ENCODE measurements around the gene RSPO3. TPM values are rescaled to one million over a fixed set of nuclear protein-coding genes. Genes with fewer than 3 reads are reported as not detected.
A peak's percentile ranks its signal among the peaks of the same experiment; 100 is the strongest.

The RSPO3 gene
- total RNA-seq, 4 donors from 2014 or later, result 23.5 to 70.6 (median 45.0) TPM

DNA sequence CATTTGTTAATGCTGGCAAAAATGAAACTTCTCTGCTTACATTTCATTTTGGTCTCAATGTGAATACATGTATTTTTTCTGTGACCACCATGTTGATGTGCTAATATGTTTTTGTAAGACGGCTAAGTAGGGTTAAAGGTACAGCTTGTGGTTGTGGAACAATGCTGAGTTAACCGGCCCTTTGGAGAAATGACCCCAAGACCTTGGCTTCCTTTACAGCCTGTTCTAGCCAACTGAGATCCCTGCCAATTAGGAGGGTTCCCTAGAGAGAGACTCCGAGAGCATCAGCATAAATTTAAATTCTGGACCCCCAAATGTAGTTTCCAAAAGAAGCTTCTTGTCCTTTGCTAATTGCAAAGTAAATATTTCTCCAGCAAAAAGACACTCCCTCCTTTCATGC lies 44.4 kb downstream of the RSPO3 start:
- H3K4me3 ChIP-seq, result no peak overlapping the region
- TF ChIP-seq, protein P1, sequence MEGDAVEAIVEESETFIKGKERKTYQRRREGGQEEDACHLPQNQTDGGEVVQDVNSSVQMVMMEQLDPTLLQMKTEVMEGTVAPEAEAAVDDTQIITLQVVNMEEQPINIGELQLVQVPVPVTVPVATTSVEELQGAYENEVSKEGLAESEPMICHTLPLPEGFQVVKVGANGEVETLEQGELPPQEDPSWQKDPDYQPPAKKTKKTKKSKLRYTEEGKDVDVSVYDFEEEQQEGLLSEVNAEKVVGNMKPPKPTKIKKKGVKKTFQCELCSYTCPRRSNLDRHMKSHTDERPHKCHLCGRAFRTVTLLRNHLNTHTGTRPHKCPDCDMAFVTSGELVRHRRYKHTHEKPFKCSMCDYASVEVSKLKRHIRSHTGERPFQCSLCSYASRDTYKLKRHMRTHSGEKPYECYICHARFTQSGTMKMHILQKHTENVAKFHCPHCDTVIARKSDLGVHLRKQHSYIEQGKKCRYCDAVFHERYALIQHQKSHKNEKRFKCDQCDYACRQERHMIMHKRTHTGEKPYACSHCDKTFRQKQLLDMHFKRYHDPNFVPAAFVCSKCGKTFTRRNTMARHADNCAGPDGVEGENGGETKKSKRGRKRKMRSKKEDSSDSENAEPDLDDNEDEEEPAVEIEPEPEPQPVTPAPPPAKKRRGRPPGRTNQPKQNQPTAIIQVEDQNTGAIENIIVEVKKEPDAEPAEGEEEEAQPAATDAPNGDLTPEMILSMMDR (IDR thresholded peaks at IDR 0.05), result no peak
- no peak for TF ChIP-seq POLR2A (IDR thresholded peaks at IDR 0.05)
- no peaks in the 10 kb centered on the region for H3K36me3 ChIP-seq
- no peaks in the 10 kb centered on the region for H3K9me3 ChIP-seq
- intact Hi-C loops (cut with DNase I; ENCODE audit: low total_unique reads), result no loop called here
- DNase-seq, result no peak
- no peaks in the 10 kb centered on the region for H3K4me1 ChIP-seq
- H3K27me3 ChIP-seq, result no peaks in the 10 kb centered on the region
- H3K27ac ChIP-seq, result no peak overlapping the region

GRCh38 chr6:127164036-127164435 lies 45.6 kb downstream of the RSPO3 start:
- intact Hi-C loops (cut with DNase I; ENCODE audit: low total_unique reads), result no loop called here
- H3K4me3 ChIP-seq, result no peak overlapping the region
- no peak overlapping the region for H3K27ac ChIP-seq
- no peaks in the 10 kb centered on the region for H3K4me1 ChIP-seq
- DNase-seq, result no peak
- no peaks in the 10 kb centered on the region for H3K36me3 ChIP-seq
- TF ChIP-seq POLR2A (IDR thresholded peaks at IDR 0.05), result no peak
- TF ChIP-seq, protein P1 (IDR thresholded peaks at IDR 0.05), result no peak
- H3K27me3 ChIP-seq, result no peaks in the 10 kb centered on the region
- no peaks in the 10 kb centered on the region for H3K9me3 ChIP-seq

DNA sequence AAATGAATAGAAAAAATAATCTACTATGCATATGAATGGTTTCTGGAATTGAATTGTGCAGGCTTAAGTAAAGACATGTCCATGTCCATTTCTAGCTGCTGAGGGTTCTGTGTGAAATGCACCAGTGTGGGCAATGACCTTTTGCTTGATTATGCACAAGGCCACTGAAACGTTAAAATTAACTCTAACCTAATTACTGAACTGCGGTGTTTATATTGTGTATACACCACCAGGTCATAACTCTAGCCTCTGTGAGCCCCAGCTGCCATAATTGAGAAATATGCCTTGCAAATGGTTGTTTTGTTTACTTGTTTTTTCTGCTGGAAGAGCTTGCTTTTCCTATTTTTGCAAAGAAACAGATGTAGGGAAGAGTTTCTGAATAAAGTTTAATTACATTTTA lies 46.1 kb downstream of the RSPO3 start:
- no peak for DNase-seq
- TF ChIP-seq, protein P1 (IDR thresholded peaks at IDR 0.05), result no peak
- no peak for TF ChIP-seq POLR2A (IDR thresholded peaks at IDR 0.05)
- no peaks in the 10 kb centered on the region for H3K4me1 ChIP-seq
- H3K4me3 ChIP-seq, result no peak overlapping the region
- intact Hi-C loops (cut with DNase I; ENCODE audit: low total_unique reads), result no loop called here
- H3K27ac ChIP-seq, result no peak overlapping the region
- no peaks in the 10 kb centered on the region for H3K27me3 ChIP-seq
- no peaks in the 10 kb centered on the region for H3K9me3 ChIP-seq
- no peaks in the 10 kb centered on the region for H3K36me3 ChIP-seq

GRCh38 chr6:127173156-127173940 lies 54.9 kb downstream of the RSPO3 start:
- no peak for TF ChIP-seq POLR2A (IDR thresholded peaks at IDR 0.05)
- TF ChIP-seq, protein P1 (IDR thresholded peaks at IDR 0.05), result no peak
- no peak overlapping the region for H3K4me3 ChIP-seq
- no peaks in the 10 kb centered on the region for H3K36me3 ChIP-seq
- intact Hi-C loops (cut with DNase I; ENCODE audit: low total_unique reads), result no loop called here
- DNase-seq, result no peak
- H3K27ac ChIP-seq, result no peak overlapping the region
- H3K4me1 ChIP-seq, result peaks cover 0 to 10% of the 10 kb centered on the region in 2 donors
- no peaks in the 10 kb centered on the region for H3K27me3 ChIP-seq
- no peaks in the 10 kb centered on the region for H3K9me3 ChIP-seq

- Histone ChIP-seq H3K27me3 (no peaks in the 10 kb centered on the region), H3K4me1 (peaks cover 0 to 10% of the 10 kb centered on the region in 2 donors), H3K27ac (peak overlapping the region in 1 of 2 donors; percentile 37), H3K9me3 (no peaks in the 10 kb centered on the region), H3K36me3 (no peaks in the 10 kb centered on the region), H3K4me3 (no peak overlapping the region)
- TF ChIP-seq, protein P1 (IDR thresholded peaks at IDR 0.05), result no peak
- no peak for TF ChIP-seq POLR2A (IDR thresholded peaks at IDR 0.05)
- intact Hi-C loops (cut with DNase I; ENCODE audit: low total_unique reads), result no loop called here
- DNase-seq, result peak in 1 of 2 donors; percentile 15
Measured at GRCh38 chr6:127176146-127176545, 57.7 kb downstream of the RSPO3 start.

All from uterus (tissue), 4 donors.